Activated CD4-positive, alpha-beta T cell treated with anti-CD3 and anti-CD28 coated beads, Interleukin-2, amount 10 ng/mL, durations not matched to agents 24 days and 14 days (primary cell): ENCODE results near the gene FRMD1. TPM values are rescaled to one million over a fixed set of nuclear protein-coding genes. Genes with fewer than 3 reads are reported as not detected.

Experiments
- DNase-seq: peaks from one replicate; pipeline ENCODE4 v3.0.0; 2022
- H3K27ac Mint-ChIP-seq: one replicate; pipeline ENCODE4 v1.8.0; 2022; ENCODE audit warnings: mild to moderate bottlenecking, mixed read lengths
- H3K27me3 Mint-ChIP-seq: one replicate; pipeline ENCODE4 v1.8.0; 2022; ENCODE audit warnings: mixed read lengths
- H3K36me3 Mint-ChIP-seq: one replicate; pipeline ENCODE4 v1.8.0; 2022; ENCODE audit warnings: low read depth, mild to moderate bottlenecking, mixed read lengths
- H3K4me1 Mint-ChIP-seq: one replicate; pipeline ENCODE4 v1.8.0; 2021; ENCODE audit warnings: mixed read lengths
- H3K4me3 Mint-ChIP-seq: one replicate; pipeline ENCODE4 v1.8.0; 2022; ENCODE audit warnings: mild to moderate bottlenecking, moderate library complexity, mixed read lengths
- H3K9me3 Mint-ChIP-seq: one replicate; pipeline ENCODE4 v1.8.0; 2021; ENCODE audit warnings: mixed read lengths
- intact Hi-C: fragments of 100-400 bp; cut with micrococcal nuclease; formaldehyde crosslinking; loops from one replicate; pipeline ENCODE4 v1.15.1; 2023
- total RNA-seq: library from RNA; stranded (reverse); gene quantifications from 2 replicates; pipeline ENCODE4 v1.2.3, GENCODE V29; 2022

The FRMD1 gene
- total RNA-seq, 1 donor from 2014 or later: not detected

- Mint-ChIP-seq H3K4me1 (no peaks in the 10 kb centered on the region), H3K9me3 (no peaks in the 10 kb centered on the region), H3K27ac (no peak overlapping the region), H3K27me3 (no peaks in the 10 kb centered on the region), H3K4me3 (no peak overlapping the region), H3K36me3 (no peaks in the 10 kb centered on the region)
- DNase-seq: no peak
- intact Hi-C loops: no loop called here
These were observed 33.0 kb downstream of the FRMD1 start for GRCh38 chr6:168045706-168046620.

GRCh38 chr6:168045141-168045691, 33.8 kb downstream of the FRMD1 start:
- Mint-ChIP-seq H3K36me3 (no peaks in the 10 kb centered on the region), H3K4me3 (no peak overlapping the region), H3K4me1 (no peaks in the 10 kb centered on the region), H3K27me3 (no peaks in the 10 kb centered on the region), H3K9me3 (no peaks in the 10 kb centered on the region), H3K27ac (no peak overlapping the region)
- intact Hi-C loops: no loop called here
- DNase-seq: no peak

GRCh38 chr6:168044521-168045130, 34.4 kb downstream of the FRMD1 start:
- no peak overlapping the region for H3K4me3 Mint-ChIP-seq
- no peak for DNase-seq
- H3K4me1 Mint-ChIP-seq: no peaks in the 10 kb centered on the region
- no peaks in the 10 kb centered on the region for H3K9me3 Mint-ChIP-seq
- H3K27ac Mint-ChIP-seq: no peak overlapping the region
- intact Hi-C loops: no loop called here
- no peaks in the 10 kb centered on the region for H3K36me3 Mint-ChIP-seq
- H3K27me3 Mint-ChIP-seq: no peaks in the 10 kb centered on the region

- no peak overlapping the region for H3K27ac Mint-ChIP-seq
- no peaks in the 10 kb centered on the region for H3K36me3 Mint-ChIP-seq
- no peak for DNase-seq
These were observed 35.1 kb downstream of the FRMD1 start for GRCh38 chr6:168043848-168044415.

GRCh38 chr6:168043193-168043847, 35.7 kb downstream of the FRMD1 start:
- Mint-ChIP-seq H3K4me1 (no peaks in the 10 kb centered on the region), H3K36me3 (no peaks in the 10 kb centered on the region), H3K27me3 (no peaks in the 10 kb centered on the region), H3K27ac (no peak overlapping the region), H3K9me3 (peaks cover 3% of the 10 kb centered on the region), H3K4me3 (no peak overlapping the region)
- DNase-seq: no peak
- intact Hi-C loops: no loop called here

More at GRCh38 chr6:168043848-168044415, 35.1 kb downstream of the FRMD1 start:
- Mint-ChIP-seq H3K9me3 (no peaks in the 10 kb centered on the region), H3K4me3 (no peak overlapping the region), H3K4me1 (no peaks in the 10 kb centered on the region), H3K27me3 (no peaks in the 10 kb centered on the region)
- intact Hi-C loops: no loop called here

GRCh38 chr6:168042426-168043192, 36.4 kb downstream of the FRMD1 start:
- Mint-ChIP-seq H3K4me3 (no peak overlapping the region), H3K27ac (no peak overlapping the region), H3K27me3 (no peaks in the 10 kb centered on the region), H3K4me1 (no peaks in the 10 kb centered on the region), H3K9me3 (peaks cover 5% of the 10 kb centered on the region), H3K36me3 (no peaks in the 10 kb centered on the region)
- no peak for DNase-seq
- intact Hi-C loops: no loop called here

- no peak overlapping the region for H3K4me3 Mint-ChIP-seq
- DNase-seq: no peak
- intact Hi-C loops: no loop called here
- peaks cover 1% of the 10 kb centered on the region for H3K36me3 Mint-ChIP-seq
- no peak overlapping the region for H3K27ac Mint-ChIP-seq
- H3K9me3 Mint-ChIP-seq: peaks cover 9% of the 10 kb centered on the region
- H3K4me1 Mint-ChIP-seq: no peaks in the 10 kb centered on the region
- H3K27me3 Mint-ChIP-seq: no peaks in the 10 kb centered on the region
These were observed 37.1 kb downstream of the FRMD1 start for GRCh38 chr6:168041928-168042327.

GRCh38 chr6:168040856-168041496, 38.0 kb downstream of the FRMD1 start:
- Mint-ChIP-seq H3K27ac (no peak overlapping the region), H3K4me3 (no peak overlapping the region), H3K27me3 (peaks cover 3% of the 10 kb centered on the region), H3K9me3 (peaks cover 15% of the 10 kb centered on the region), H3K36me3 (peaks cover 1% of the 10 kb centered on the region), H3K4me1 (peaks cover 2% of the 10 kb centered on the region)
- no peak for DNase-seq
- intact Hi-C loops: no loop called here

GRCh38 chr6:168039849-168040248, 39.2 kb downstream of the FRMD1 start:
- H3K27me3 Mint-ChIP-seq: peaks cover 11% of the 10 kb centered on the region
- peaks cover 15% of the 10 kb centered on the region for H3K9me3 Mint-ChIP-seq
- peaks cover 1% of the 10 kb centered on the region for H3K36me3 Mint-ChIP-seq
- peaks cover 7% of the 10 kb centered on the region for H3K4me1 Mint-ChIP-seq
- no peak overlapping the region for H3K27ac Mint-ChIP-seq
- no peak overlapping the region for H3K4me3 Mint-ChIP-seq
- intact Hi-C loops: no loop called here
- no peak for DNase-seq

GRCh38 chr6:168039301-168039700, 39.7 kb downstream of the FRMD1 start:
- Mint-ChIP-seq H3K27me3 (peaks cover 17% of the 10 kb centered on the region), H3K36me3 (peaks cover 1% of the 10 kb centered on the region), H3K4me1 (peaks cover 7% of the 10 kb centered on the region), H3K9me3 (peaks cover 15% of the 10 kb centered on the region), H3K4me3 (no peak overlapping the region), H3K27ac (no peak overlapping the region)
- DNase-seq: no peak
- intact Hi-C loops: no loop called here

- no peak for DNase-seq
- H3K27me3 Mint-ChIP-seq: peaks cover 19% of the 10 kb centered on the region
- peaks cover 1% of the 10 kb centered on the region for H3K36me3 Mint-ChIP-seq
- H3K4me1 Mint-ChIP-seq: peaks cover 7% of the 10 kb centered on the region
- no peak overlapping the region for H3K4me3 Mint-ChIP-seq
- intact Hi-C loops: no loop called here
- H3K27ac Mint-ChIP-seq: no peak overlapping the region
- H3K9me3 Mint-ChIP-seq: peaks cover 15% of the 10 kb centered on the region
These were observed 40.4 kb downstream of the FRMD1 start for GRCh38 chr6:168038576-168039140.

- no peak for DNase-seq
- Mint-ChIP-seq H3K27me3 (peaks cover 22% of the 10 kb centered on the region), H3K36me3 (peaks cover 1% of the 10 kb centered on the region), H3K4me1 (peaks cover 7% of the 10 kb centered on the region), H3K27ac (no peak overlapping the region), H3K4me3 (no peak overlapping the region), H3K9me3 (peaks cover 15% of the 10 kb centered on the region)
- intact Hi-C loops: no loop called here
These were observed 41.2 kb downstream of the FRMD1 start for GRCh38 chr6:168037856-168038255.
